B cell (primary cell): Measurements from ENCODE around the gene BEX3. TPM values are rescaled to one million over a fixed set of nuclear protein-coding genes. Genes with fewer than 3 reads are reported as not detected.

Source experiments
- ATAC-seq: fragments of 200-7000 bp; cut with Tn5 transposase; one replicate; pipeline ENCODE4 v1.10.0; 2021; ENCODE audit warnings: low read depth, mild to moderate bottlenecking, moderate number of reproducible peaks, moderate library complexity
- CTCF ChIA-PET: fragments of 350-600 bp; sonication (Branson Sonifier 250); formaldehyde crosslinking; loops from one replicate; lab custom pipeline; 2021; ENCODE audit warnings: antibody characterized with exemption, inconsistent platforms; lab: Charles Lee
- POLR2A ChIA-PET: fragments of 350-600 bp; sonication (Branson Sonifier 250); formaldehyde crosslinking; loops from one replicate; lab custom pipeline; 2021; ENCODE audit warnings: antibody characterized with exemption; lab: Charles Lee
- DNase-seq: peaks from one replicate; pipeline ENCODE4 v3.0.0; 2013
- H2AFZ ChIP-seq: 2 replicates; pipeline ENCODE4 v1.6.1; 2012; ENCODE audit warnings: mild to moderate bottlenecking, low read depth, low read length; ENCODE audit not compliant: insufficient read depth, poor library complexity, severe bottlenecking
- H3K27ac ChIP-seq, 2 donors: 1 replicate in 1 of 2; 2 replicates in 1 of 2; pipeline ENCODE4 v1.5.1; 2012 to 2013; ENCODE audit warnings: low read length in 2 of 2, mild to moderate bottlenecking in 2 of 2, moderate library complexity in 1 of 2
- H3K27me3 ChIP-seq, 4 experiments: fragments of 200-600 bp in 1 of 4; sonication (generic) in 1 of 4; replicated peaks in 1 of 4; 1 replicate in 2 of 4; 2 replicates in 2 of 4; pipeline versions ENCODE4 v1.6.1 to v1.7.0; 2013 to 2016; ENCODE audit warnings: low read length in 3 of 4, mild to moderate bottlenecking in 2 of 4, mixed read lengths in 1 of 4, moderate library complexity in 1 of 4; ENCODE audit not compliant: insufficient read depth in 4 of 4, control insufficient read depth in 3 of 4; ENCODE audit errors: control extremely low read depth in 1 of 4
- H3K36me3 ChIP-seq, 2 experiments: replicated peaks in 1 of 2; 1 replicate in 1 of 2; 2 replicates in 1 of 2; pipeline versions ENCODE4 v1.6.1 to v1.7.1; 2013; ENCODE audit warnings: low read length in 1 of 2; ENCODE audit not compliant: insufficient read depth in 2 of 2, control insufficient read depth in 1 of 2; ENCODE audit errors: control extremely low read depth in 1 of 2, extremely low read depth in 1 of 2
- H3K4me1 ChIP-seq, 2 donors: fragments of 200-600 bp in 1 of 2; sonication (generic) in 1 of 2; 1 replicate in 1 of 2; 2 replicates in 1 of 2; pipeline versions ENCODE4 v1.5.1 to v1.6.1; 2013 to 2017; ENCODE audit warnings: low read length in 2 of 2; ENCODE audit not compliant: control insufficient read depth in 2 of 2, insufficient read depth in 2 of 2
- H3K4me2 ChIP-seq: replicated peaks from 2 replicates; pipeline ENCODE3; 2012; ENCODE audit warnings: mild to moderate bottlenecking, low read depth, low read length; ENCODE audit not compliant: poor library complexity, severe bottlenecking
- H3K4me3 ChIP-seq, 5 experiments: fragments of 200-600 bp in 1 of 5; sonication (generic) in 1 of 5; 1 replicate in 3 of 5; 2 replicates in 2 of 5; pipeline versions ENCODE4 v1.5.1 to v1.7.0; 2011 to 2016; ENCODE audit warnings: low read length in 4 of 5, mild to moderate bottlenecking in 4 of 5, low read depth in 2 of 5, control low read depth in 1 of 5, moderate library complexity in 1 of 5; ENCODE audit not compliant: insufficient read depth in 1 of 5; ENCODE audit errors: control extremely low read depth in 1 of 5, extremely low read depth in 1 of 5
- H3K79me2 ChIP-seq: fragments of 200-600 bp; sonication (generic); one replicate; pipeline ENCODE4 v1.6.0; 2016; ENCODE audit warnings: low read length; ENCODE audit not compliant: control insufficient read depth, insufficient read depth
- H3K9ac ChIP-seq: fragments of 200-600 bp; sonication (generic); 2 replicates; pipeline ENCODE4 v1.6.1; 2017; ENCODE audit warnings: mild to moderate bottlenecking, low read length, moderate library complexity
- H3K9me3 ChIP-seq, 3 donors: one replicate each; pipeline versions ENCODE4 v1.6.1 to v1.7.1; 2013; ENCODE audit warnings: low read length in 2 of 3; ENCODE audit not compliant: control insufficient read depth in 2 of 3, insufficient read depth in 1 of 3; ENCODE audit errors: control extremely low read depth in 1 of 3
- H4K20me1 ChIP-seq: 2 replicates; pipeline ENCODE4 v1.6.0; 2012; ENCODE audit warnings: mild to moderate bottlenecking, low read length; ENCODE audit not compliant: insufficient read depth, control insufficient read depth, poor library complexity, severe bottlenecking
- H3K27ac Mint-ChIP-seq: one replicate; pipeline ENCODE4 v1.8.0; 2021; ENCODE audit warnings: mixed read lengths
- H3K27me3 Mint-ChIP-seq: one replicate; pipeline ENCODE4 v1.8.0; 2021; ENCODE audit warnings: mixed read lengths
- H3K4me1 Mint-ChIP-seq: one replicate; pipeline ENCODE4 v1.8.0; 2021; ENCODE audit warnings: mixed read lengths
- H3K4me3 Mint-ChIP-seq: one replicate; pipeline ENCODE4 v1.8.0; 2021; ENCODE audit warnings: mixed read lengths
- H3K9me3 Mint-ChIP-seq: one replicate; pipeline ENCODE4 v1.8.0; 2022; ENCODE audit warnings: mixed read lengths; ENCODE audit not compliant: insufficient read depth
- CTCF ChIP-seq: fragments of 200-600 bp; IDR thresholded peaks from one replicate; pipeline ENCODE4 v1.8.0; 2022; ENCODE audit warnings: antibody characterized with exemption, mild to moderate bottlenecking
- EZH2 ChIP-seq: IDR thresholded peaks from 2 replicates; pipeline ENCODE4 v1.6.1; 2012; ENCODE audit warnings: borderline replicate concordance, low read depth, mild to moderate bottlenecking, moderate library complexity, low read length; ENCODE audit not compliant: insufficient read depth, poor library complexity, severe bottlenecking
- WGBS: methylation state at CpG from one replicate; pipeline ENCODE4 v1.1.5; 2013; ENCODE audit warnings: missing lambda C conversion rate; ENCODE audit not compliant: insufficient coverage; 5-methylcytosine and 5-hydroxymethylcytosine counted together
- intact Hi-C: fragments of 100-400 bp; cut with micrococcal nuclease; formaldehyde crosslinking; loops from one replicate; pipeline ENCODE4 v1.10.0; 2022
- polyA plus RNA-seq: library from polyadenylated mRNA; depleted of rRNA; stranded (reverse); fragments of >200 nt; gene quantifications from 2 replicates; pipeline ENCODE4 v1.2.3, GENCODE V29; 2012
- total RNA-seq, 2 donors: library from RNA; stranded (reverse); fragments of 120-200 nt in 1 of 2; gene quantifications; 1 replicate in 1 of 2; 2 replicates in 1 of 2; pipeline versions ENCODE4 v1.2.3 to v1.2.4, GENCODE V29; 2013 to 2022

Gene BEX3
- total and polyA plus RNA-seq, 2 donors (not counting 1 experiment from before 2014, with no cell fraction given), result 0.37 to 1.7 TPM

GRCh38 chrX:103413705-103414387 lies 37.5 kb downstream of the BEX3 start:
- POLR2A ChIA-PET, result no interaction called here
- intact Hi-C loops, result no loop called here

More at GRCh38 chrX:103413705-103414387, 37.5 kb downstream of the BEX3 start:
- no peaks in the 10 kb centered on the region for H3K9me3 ChIP-seq
- Mint-ChIP-seq H3K4me1 (no peaks in the 10 kb centered on the region), H3K9me3 (no peaks in the 10 kb centered on the region), H3K27ac (no peak overlapping the region), H3K27me3 (no peaks in the 10 kb centered on the region), H3K4me3 (no peak overlapping the region)
- no peaks in the 10 kb centered on the region for H3K27me3 ChIP-seq
- CTCF ChIA-PET, result no interaction called here
- TF ChIP-seq CTCF, result no peak
- no peak for TF ChIP-seq EZH2
- no peak overlapping the region for H3K4me3 ChIP-seq
- H3K27ac ChIP-seq, result no peak overlapping the region
- H4K20me1 ChIP-seq, result no peaks in the 10 kb centered on the region
- WGBS, result 96% methylated on average over 4 of the region's 8 CpGs
- no peak overlapping the region for H3K9ac ChIP-seq
- no peaks in the 10 kb centered on the region for H3K36me3 ChIP-seq
- H2AFZ ChIP-seq, result no peak overlapping the region
- DNase-seq (no peak), ATAC-seq (no peak)
- H3K4me1 ChIP-seq, result no peaks in the 10 kb centered on the region
- H3K79me2 ChIP-seq, result no peaks in the 10 kb centered on the region
- no peak overlapping the region for H3K4me2 ChIP-seq
